SKM-1 (cell line): ENCODE data around the gene ACOX1.

Experiments
- DNase-seq: peaks from one replicate; lab custom pipeline; 2025; ENCODE audit not compliant: unreplicated experiment; lab: John Stamatoyannopoulos, UW

The ACOX1 gene

GRCh38 chr17:76008630-76009425, 29.9 kb upstream of the ACOX1 start:
- no peak for DNase-seq

GRCh38 chr17:76008208-76008607, 29.2 kb upstream of the ACOX1 start:
- DNase-seq = no peak

GRCh38 chr17:76007850-76008165, 28.8 kb upstream of the ACOX1 start:
- no peak for DNase-seq

- DNase-seq = no peak
These were observed 28.3 kb upstream of the ACOX1 start for GRCh38 chr17:76007131-76007849.

DNA sequence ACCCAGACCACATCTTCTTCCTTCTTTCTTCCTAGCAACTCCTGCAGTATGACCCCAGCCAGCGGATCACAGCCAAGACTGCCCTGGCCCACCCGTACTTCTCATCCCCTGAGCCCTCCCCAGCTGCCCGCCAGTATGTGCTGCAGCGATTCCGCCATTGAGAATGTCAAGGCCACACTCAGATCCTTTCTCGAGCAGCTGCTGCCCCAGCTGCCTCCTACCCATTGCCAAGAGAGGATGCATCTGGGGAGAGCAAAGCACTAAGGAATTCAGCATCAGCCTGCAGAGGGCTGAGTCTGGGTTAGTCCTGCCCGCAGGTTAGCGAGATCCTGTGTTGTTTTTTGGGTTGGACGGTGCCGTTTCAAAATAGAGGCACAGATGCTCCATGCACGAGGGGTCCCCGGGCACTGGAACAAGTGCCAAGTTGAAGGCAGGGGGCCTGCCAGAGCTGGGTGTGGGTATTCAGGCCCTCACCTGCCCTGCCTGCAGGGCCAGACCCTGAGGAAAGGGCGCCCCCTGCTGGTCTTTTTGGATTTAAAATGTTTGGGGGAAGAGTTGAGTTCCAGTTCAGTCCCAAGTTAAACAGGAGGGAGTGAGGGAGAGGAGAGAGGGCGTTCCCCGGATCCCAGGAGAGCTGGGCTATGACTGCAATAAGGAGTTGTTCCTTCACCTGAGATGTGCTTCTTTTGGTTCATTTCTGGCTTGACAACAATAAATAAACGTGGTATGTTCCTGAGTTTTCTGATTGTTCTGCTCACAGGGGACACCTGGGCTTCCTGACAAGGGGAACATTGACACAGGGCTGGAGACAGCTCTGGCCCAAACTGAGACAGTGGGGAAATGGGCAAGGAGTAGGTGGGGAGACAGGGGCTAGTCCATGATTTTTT, 26.5 kb upstream of the ACOX1 start:
- DNase-seq = peak; percentile 54

DNA sequence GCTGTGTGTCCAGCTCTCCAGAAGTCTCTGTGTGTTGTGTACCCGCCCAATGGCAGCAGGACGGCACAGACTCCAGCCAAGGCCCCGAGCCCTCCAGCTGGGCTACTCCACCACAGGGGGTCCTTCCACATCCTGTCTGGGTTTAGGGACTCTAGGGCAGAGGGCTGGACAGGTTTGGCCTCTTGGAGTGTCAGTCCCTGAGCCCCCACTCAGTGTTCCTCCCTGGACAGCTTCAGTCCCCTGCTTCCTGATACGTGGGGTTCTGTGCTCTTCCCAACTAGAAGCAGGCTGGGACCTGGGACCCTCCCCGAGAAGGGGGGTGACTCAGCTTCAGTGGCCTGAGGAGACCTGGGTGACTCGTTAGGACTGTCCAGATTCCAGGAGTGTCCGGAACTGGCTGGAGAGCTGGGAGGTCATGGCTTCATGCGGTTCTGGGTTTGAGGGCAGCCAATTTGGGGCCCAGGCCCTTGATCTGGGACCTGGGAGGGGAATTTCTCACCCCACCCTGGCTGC, 25.8 kb upstream of the ACOX1 start:
- no peak for DNase-seq

DNA sequence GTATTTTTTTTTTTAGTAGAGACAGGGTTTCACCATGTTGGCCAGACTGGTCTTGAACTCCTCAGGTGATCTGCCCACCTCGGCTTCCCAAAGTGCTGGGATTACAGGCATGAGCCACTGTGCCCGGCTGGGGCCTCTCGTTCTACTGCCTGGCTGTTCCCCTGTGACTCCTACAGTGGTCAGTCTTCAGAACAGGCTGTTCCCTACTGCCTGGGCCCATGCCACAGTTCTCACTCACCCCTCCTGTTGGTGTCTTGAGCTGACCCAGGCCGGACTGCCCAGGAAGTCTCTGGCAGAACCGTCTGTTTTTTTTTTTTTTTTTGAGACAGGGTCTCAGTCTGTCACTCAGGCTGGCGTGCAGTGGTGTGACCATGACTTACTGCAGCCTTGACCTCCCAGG, 24.9 kb upstream of the ACOX1 start:
- DNase-seq = no peak

GRCh38 chr17:76002100-76002499, 23.1 kb upstream of the ACOX1 start:
- DNase-seq = no peak

- DNase-seq = no peak
These were observed 22.0 kb upstream of the ACOX1 start, which contains the start of gene CDK3 for GRCh38 chr17:76000755-76001521. Gene CDK3, plus strand, starts transcription at chr17:76000855. Its CDS starts 571 bp downstream, at chr17:76001426.

DNA sequence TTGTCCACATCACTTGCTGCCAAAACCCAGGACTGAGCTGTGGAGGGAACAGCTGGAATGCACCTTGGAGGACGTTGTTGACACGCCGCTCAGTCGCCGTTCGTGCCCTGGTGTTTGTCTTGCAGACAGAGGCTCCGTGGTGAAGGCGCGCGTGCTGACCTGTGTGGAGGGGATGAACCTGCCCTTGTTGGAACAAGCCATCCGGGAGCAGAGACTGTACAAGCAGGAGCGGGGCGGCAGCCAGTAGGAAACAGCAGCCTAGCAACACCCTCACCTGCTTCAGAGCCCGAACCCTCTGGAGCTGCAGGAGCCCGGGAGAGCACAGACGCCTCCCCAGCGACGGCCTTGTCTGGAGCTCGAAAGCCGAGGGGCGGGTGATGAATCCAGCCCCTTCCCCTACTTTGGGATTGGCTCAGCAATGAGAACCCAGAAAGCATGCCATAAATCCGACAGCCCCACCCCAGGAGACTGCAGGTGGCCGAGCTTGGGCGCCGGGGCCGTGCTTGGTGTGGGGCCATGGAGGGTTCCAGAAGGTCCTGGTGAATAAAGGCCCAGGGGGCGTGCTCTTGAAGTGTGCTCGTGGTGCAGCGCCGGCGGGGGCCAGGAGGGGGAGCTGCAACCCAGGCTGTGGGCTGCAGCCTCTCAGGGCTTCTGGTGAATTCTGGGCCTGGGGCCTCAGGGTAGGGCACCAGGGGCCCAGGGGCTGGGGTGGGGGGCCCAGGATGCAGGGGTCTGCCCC, 21.2 kb upstream of the ACOX1 start:
- DNase-seq = no peak

DNA sequence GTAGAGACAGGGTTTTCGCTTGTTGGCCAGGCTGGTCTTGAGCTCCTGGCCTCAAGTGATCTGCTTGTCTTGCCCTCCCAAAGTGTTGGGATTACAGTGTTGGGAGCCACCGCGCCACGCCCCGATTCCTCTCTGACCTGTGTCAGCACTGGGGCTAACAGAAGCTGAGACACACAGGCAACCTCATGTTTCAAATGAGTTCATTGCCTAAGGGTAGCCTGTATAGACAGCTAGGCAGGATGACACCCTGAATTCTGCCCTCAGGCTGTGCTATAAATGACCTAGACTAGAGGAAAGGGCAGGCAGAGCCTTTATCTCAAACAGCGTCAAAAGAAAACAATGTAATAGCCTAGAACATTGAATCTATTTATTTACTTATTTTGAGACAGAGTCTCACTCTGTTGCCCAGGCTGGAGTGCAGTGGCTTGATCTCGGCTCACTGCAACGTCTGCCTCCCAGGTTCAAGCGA, 19.4 kb upstream of the ACOX1 start:
- no peak for DNase-seq

GRCh38 chr17:75996665-75997590, 18.0 kb upstream of the ACOX1 start:
- DNase-seq = peak; percentile 78

DNA sequence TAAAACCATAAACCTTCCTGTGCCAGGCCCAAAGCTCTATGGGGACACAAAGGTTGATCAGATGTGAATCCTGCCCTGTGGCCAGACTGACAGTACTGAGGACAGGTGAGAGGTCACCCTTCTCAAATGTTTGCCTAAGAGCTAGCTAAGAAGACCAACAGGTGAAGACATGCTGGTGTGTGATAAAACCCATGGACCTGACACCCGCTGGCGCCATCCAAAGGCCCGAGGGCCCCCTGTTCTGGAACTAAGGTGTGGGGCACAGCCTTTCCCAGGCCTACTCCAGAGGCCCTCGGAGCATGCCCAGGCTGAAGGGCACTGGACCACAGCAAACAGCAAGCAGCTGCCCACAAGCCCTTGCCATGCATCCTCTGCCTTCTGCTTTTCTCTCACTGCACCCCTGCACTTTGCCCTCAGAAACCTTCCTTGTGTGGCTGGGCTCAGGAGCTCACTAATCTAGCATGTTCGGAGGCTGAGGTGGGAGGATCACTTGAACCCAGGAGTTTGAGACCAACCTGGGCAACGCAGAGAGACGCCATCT, 16.5 kb upstream of the ACOX1 start:
- no peak for DNase-seq

- DNase-seq = no peak
These were observed 15.9 kb upstream of the ACOX1 start for GRCh38 chr17:75994802-75995370.

DNA sequence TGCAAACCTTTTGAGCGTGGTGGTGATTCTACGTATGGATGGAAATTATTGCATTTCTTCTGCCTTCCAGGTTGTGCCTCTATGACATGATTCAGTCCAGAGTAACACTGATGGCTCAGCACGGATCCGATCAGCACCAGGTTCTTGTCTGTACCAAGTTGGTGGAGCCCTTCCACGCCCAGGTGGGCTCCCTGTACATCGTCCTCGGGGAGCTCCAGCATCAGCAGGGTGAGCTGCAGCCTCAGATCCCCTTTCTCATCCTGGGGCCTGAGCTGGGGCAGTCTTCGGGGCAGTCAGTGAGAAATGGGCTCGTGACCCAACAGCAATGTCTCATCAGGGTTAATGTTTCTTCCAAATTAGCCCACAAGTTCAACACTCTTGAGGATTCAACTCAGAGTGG, 12.4 kb upstream of the ACOX1 start:
- DNase-seq = no peak

- no peak for DNase-seq
These were observed 8.1 kb upstream of the ACOX1 start for GRCh38 chr17:75987041-75987440.

GRCh38 chr17:75985986-75986385, 7.0 kb upstream of the ACOX1 start:
- DNase-seq = no peak

GRCh38 chr17:75983501-75984181, 4.7 kb upstream of the ACOX1 start:
- DNase-seq = no peak
